GM21786 (cell line): ENCODE data around the gene CACNB4.
A peak's percentile ranks its signal among the peaks of the same experiment; 100 is the strongest.
"Not testable (repeated sequence)": the region's sequence is repeated elsewhere in the genome, so short reads cannot be mapped to it uniquely, and the experiment has no call there.

ENCODE experiments used
- ATAC-seq: cut with Tn5 transposase; IDR thresholded peaks from one replicate; pipeline ENCODE4 v1.9.1; 2021; ENCODE audit not compliant: unreplicated experiment

Gene CACNB4

DNA sequence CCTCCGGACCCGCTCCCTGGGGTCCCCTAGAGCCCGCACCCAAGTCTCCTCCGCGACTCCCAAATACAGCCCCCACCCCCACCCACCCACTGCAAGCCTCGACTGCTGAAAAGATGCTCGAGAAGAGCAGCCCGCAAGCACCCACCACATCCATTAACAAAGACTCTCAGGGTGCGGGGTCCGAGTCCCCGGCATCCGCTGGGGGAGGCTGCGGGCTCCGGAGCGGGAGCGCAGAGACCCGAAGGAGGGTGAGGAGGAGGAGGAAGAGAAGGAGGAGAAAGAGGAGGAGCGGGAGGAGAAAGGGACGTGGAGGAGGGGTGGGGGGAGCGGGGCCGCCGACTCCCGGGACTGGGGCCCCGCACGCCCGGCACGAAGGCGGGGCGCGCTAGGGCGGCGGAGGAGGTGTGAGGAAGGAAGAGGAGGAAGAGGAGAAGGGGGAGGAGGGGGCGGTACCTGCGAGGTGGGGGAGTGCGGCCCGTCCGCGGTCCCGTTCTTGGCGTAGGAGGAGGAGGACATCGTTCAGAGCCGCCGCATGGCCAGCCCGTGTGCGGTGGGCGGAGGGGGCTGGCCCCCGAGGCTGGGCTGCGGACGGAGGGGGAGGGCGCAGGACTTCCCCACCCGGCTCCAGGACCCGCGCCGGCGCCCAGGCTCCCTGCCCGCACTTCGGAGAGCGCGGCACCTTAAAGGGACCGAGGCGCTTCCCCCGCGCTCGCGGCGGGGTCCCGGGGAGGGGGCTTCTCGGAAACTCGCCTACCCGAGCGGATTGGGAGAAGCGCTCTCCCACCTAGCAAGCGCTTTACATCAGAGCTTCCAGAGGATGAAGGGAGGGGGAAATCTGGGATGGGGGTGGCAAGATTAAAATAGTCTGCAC is at the start of gene CACNB4:
Gene CACNB4 (minus strand): TSS at position 549 of the 871 bp plus-strand sequence.
- ATAC-seq: peak; percentile 29

DNA sequence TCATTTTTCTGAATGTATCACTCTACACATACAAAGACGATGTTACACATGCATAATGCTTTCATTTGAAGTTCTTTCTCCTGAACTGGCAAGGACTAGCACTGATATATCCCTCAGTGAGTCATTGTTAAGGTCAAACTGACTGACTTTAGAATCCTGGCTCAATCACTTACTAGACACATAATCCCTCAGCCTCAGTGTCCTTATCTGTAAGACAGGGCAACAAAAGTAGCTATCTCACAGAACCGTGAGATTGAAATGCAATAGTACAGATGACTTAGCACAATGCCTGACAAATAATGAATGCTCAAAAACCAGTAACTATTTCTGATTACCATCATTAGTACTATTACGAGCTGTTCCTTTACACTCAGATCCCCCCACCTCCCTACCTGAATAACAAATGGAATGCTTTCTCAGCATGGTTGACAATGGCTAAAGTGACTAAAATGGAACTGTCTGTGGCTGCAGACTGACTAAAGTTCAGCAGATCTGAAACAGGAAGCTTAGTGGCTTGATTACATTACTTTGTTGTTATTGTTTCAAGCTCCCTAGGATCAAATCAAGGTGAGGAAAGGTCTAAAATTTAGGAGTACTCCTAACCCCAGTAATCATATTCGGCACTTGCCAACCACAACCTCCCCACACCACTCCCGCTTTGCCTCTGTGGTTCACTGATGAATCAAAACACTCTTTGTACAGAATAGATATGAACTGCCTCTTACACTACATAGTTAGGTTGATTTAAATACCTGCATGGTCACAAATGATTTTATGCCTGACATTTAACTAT is 35.8 kb upstream of the CACNB4 start:
- ATAC-seq: peak; percentile 81

DNA sequence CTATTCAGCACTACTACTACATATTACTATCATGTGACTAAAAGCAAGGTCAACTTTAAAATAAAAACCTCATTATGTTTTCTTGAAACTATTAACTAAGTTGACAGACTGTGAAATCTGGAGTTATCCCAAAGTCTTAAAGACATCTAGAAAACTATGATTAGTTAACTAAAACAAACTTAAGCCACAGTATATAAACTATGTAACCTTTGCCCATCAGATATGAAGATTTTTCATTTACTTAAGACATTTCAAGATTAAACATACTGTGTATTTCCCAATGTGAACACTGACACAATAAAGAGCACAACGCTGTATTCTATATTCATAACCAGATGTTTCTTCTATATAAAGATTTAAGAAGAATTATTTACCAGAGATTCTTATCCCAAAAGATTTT is 33.5 kb upstream of the CACNB4 start:
- ATAC-seq: no peak

DNA sequence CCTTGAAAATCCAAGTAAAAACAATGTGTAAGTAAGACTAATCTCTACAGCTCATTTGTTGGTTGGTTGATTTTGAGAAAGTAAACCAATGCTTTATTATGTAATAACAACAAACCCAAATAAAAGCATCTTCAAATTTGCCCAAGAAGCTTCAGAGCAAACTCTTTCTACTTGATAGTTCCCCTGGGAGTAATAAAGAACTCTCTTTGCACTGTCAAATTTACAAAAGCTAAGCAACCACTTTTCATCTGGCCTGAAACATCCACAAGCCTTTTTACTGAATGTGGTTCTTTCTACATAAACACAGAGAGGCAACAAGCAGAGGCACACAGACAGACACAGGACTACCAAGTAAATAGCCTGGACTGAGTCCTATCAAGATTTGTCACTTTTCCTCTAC is 28.8 kb upstream of the CACNB4 start:
- no peak for ATAC-seq

DNA sequence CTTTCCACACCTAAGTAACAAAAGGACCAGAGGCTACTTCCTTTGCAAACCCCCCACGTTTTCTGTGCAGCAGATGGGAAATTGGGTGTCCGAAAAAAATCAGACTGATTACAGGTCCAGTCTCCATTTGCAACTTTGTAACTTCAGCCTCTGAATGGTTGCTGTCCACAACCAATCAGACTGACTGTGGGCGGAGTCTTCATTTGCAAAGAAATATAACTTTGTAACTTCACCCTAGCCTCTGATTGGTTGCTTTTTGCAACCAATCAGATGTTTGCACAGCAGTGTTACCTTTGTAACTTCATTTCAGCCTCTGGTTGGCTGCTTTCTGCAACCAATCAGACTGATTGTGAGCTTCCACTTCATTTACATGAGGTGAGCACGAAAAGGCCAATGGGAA is 27.8 kb upstream of the CACNB4 start:
- ATAC-seq: no peak

DNA sequence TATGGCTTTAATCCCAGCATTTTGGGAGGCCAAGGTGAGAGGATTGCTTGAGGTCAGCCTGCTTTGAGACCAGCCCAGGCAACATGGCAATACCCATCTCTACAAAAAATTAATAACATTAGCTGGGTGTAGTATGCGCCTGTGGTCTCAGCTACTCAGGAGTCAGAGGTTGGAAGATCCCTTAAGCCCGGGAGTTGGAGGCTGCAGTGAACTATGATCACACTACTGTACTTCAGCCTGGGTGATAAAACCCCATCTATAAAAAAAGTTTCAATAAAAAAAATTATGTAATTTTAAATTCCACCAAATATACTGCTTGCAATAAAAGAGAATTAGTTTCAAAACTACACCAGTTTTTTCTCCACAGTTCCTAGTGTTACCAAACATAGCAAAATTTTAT is 23.3 kb upstream of the CACNB4 start:
- no peak for ATAC-seq

GRCh38 chr2:152120430-152120829 is 21.6 kb upstream of the CACNB4 start:
- no peak for ATAC-seq

- no peak for ATAC-seq
These were observed 17.1 kb upstream of the CACNB4 start for GRCh38 chr2:152115952-152116351.

DNA sequence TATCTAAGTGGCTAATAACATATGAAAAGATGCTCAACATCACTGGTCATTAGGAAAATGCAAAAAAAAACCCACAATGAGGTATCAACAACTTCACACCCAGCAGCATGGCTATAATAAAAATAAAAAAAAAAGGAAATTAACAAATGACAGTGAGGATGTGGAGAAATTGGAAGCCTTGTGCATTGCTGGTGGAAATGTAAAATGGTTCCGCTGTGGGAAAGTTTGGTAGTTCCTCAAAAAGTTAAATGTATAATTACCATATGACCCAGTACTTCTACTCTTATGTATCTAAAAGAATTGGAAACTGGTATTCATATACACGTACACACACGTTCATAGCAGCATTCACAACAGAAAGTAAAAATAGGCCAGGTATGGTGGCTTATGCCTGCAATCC is 15.5 kb upstream of the CACNB4 start:
- no peak for ATAC-seq

- not testable (repeated sequence) for ATAC-seq
These were observed 8.3 kb upstream of the CACNB4 start for GRCh38 chr2:152107140-152107539.

DNA sequence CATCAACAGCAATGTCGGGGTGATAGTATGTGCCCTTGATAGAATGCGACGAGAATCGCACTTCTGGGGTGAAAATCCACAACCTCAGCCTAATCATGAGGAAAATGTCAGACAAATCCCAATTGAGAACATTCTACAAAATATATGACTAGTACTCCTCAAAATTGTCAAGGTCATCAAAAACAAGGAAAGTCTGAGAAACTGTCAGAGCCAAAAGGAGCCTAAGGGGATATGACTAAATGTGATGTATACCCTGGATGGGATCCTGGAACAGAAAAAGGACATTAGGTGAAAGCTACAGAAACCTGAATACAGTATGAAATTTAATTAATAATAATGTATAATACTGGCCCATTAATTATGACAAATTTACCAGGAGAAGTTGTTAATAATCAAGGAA is 7.6 kb upstream of the CACNB4 start:
- no peak for ATAC-seq

GRCh38 chr2:152103271-152103670 is 4.4 kb upstream of the CACNB4 start:
- ATAC-seq: no peak

DNA sequence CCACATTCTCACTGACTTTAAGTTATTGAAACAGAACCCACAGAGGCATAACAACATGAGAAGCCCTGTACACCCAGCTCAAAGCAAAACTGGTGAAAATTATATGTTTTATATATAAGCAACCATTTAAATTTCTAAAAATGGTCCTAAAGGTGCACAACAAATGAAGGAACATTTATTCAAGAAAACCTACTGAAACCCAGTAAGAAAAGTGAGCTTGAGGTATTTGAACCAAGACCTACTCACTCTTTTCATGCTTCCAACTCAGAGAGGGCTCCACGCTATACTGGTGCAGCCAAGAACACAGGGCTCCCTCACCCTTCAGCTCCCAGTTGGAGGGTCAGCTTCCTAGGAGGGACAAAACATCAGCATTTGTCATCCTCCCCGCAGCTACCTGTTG is 2.1 kb upstream of the CACNB4 start:
- ATAC-seq: no peak

GRCh38 chr2:152099367-152100050 is 665 bp upstream of the CACNB4 start:
- ATAC-seq: peak; percentile 26

- ATAC-seq: peak; percentile 17
These were observed 896 bp downstream of the CACNB4 start for GRCh38 chr2:152097801-152098495.

- peak; percentile 18 for ATAC-seq
These were observed 1.5 kb downstream of the CACNB4 start for GRCh38 chr2:152097290-152097800.

DNA sequence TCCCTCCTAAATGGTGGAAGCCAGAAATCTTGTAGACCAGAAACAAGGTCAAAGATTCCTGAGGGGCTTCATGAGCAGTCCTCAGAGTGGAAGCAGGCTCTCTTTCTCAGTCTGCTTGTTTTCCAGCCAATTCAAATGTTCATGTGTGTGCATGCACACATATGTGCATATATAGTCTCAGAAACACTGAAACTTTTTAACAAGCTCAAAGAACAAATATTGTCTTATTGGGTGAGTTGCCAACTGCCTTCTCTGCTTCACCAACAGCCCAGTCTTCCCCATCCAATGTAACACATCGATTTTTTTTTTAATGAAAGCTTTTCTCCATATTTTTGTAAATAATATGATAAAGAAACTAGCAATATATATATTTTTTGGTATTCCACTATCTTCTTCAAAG is 3.7 kb downstream of the CACNB4 start:
- ATAC-seq: no peak

DNA sequence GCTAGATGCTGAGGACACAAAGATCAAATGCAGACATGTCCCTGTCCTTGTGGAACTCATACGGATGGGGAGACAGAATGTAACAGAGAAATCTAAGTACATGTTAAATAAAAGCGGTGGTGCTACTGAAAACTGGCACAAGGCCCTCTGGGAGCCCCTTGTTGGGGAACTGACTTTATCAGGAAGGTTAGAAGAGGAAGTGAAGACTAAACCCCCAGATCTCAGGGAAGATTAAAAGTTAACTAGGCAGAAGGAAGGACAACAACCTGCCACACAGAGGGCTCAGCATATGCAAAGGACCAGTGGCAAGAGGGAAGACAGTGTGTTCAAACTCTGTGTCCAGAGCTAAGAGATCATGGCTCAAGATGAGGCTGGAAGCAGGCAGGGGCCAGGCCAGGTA is 4.8 kb downstream of the CACNB4 start:
- ATAC-seq: no peak

DNA sequence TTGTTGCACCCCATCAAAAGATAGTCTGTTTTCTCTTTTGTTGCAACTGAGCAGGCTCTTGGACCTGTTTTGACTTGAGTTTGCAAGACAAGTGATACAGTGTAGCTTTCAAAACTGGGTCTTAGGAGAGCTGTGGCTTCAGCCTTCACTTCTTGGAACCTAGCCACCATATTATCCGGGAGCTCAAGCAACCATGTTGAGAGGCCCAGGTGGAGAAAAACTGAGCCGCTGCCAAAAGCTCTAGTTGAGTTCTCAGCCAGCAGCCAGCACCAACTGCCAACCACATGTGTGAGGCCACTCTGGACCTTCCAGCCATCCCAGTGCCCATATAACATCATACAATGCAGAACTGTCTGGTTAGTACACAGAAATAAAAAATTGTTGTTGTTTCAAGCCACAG is 5.4 kb downstream of the CACNB4 start:
- no peak for ATAC-seq

DNA sequence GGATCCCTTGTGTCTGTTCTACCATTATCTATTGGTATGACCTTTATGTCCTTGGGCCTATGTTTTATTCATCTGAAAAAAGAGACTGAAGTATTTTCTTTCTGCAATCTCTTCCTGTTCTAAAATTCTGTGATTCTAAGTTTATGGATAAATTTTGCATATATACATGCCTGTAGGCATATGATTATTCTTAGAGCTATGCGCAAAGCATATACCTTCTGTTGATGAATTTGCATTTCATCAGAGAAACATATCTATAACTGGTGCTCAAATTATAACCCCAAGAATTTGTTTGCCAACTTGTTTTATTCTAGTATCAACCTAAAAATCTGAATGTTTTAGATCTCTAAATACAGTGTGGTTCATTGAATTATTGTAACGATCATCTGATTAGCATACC is 6.7 kb downstream of the CACNB4 start:
- no peak for ATAC-seq

DNA sequence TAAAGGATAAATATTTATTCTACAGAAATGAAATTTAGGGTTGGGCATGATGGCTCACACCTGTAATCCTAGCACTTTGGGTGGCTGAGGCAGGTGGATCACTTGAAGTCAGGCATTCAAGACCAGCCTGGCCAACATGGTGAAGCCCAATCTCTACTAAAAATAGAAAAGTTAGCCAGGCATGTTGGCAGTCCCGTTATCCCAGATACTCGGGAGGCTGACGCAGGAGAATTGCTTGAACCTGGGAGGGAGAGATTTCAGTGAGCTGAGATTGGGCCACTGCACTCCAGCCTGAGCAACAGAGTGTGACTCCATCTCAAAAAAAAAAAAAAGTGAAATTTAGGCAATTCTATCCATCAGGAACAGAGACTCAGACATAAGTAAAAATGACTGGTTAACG is 8.1 kb downstream of the CACNB4 start:
- ATAC-seq: not testable (repeated sequence)
